Esophagus squamous epithelium (tissue), 5 donors: ENCODE results near the gene GREB1L. TPM values are rescaled to one million over a fixed set of nuclear protein-coding genes. Genes with fewer than 3 reads are reported as not detected.

Source experiments
- DNase-seq: peaks from one replicate; lab custom pipeline; 2025; lab: John Stamatoyannopoulos, UW
- H3K27ac ChIP-seq, 4 donors: fragments of 200-600 bp; sonication (generic); one replicate each; pipeline ENCODE4 v1.5.1; 2016 to 2019; ENCODE audit warnings: mild to moderate bottlenecking in 1 of 4
- H3K27me3 ChIP-seq, 4 donors: fragments of 200-600 bp; sonication (generic); 1 replicate in 3 of 4; 2 replicates in 1 of 4; pipeline versions ENCODE4 v1.5.1 to v1.6.0; 2017 to 2021; ENCODE audit warnings: antibody characterized with exemption in 1 of 4
- H3K36me3 ChIP-seq, 3 donors: fragments of 200-600 bp; sonication (generic); one replicate each; pipeline ENCODE4 v1.5.1; 2016 to 2019
- H3K4me1 ChIP-seq, 3 donors: fragments of 200-600 bp; sonication (generic); one replicate each; pipeline ENCODE4 v1.5.1; 2017 to 2019
- H3K4me3 ChIP-seq, 4 donors: fragments of 200-600 bp; sonication (generic); 1 replicate in 3 of 4; 2 replicates in 1 of 4; pipeline ENCODE4 v1.5.1; 2016 to 2019; ENCODE audit warnings: mild to moderate bottlenecking in 2 of 4, moderate library complexity in 1 of 4
- H3K9me3 ChIP-seq, 3 donors: fragments of 200-600 bp; sonication (generic); one replicate each; pipeline ENCODE4 v1.5.1; 2016 to 2019
- CTCF ChIP-seq, 6 experiments: fragments of 450-650 bp in 4 of 6; fragments of 200-600 bp in 2 of 6; sonication (generic) in 2 of 6; IDR thresholded peaks; one replicate each; pipeline ENCODE4 v1.5.1; 2016 to 2019; ENCODE audit warnings: antibody characterized with exemption in 6 of 6, mild to moderate bottlenecking in 4 of 6, moderate library complexity in 4 of 6
- POLR2A ChIP-seq, 4 donors: fragments of 450-650 bp; IDR thresholded peaks; one replicate each; pipeline ENCODE4 v1.6.1; 2017; ENCODE audit warnings: antibody characterized with exemption in 4 of 4, mild to moderate bottlenecking in 4 of 4, moderate library complexity in 3 of 4
- WGBS, 2 donors: methylation state at CpG; one replicate each; pipeline ENCODE4 v1.1.5; 2018; 5-methylcytosine and 5-hydroxymethylcytosine counted together
- intact Hi-C: fragments of 100-400 bp; cut with DNase I; formaldehyde crosslinking; loops from one replicate; pipeline ENCODE4 v1.15.0; 2022
- total RNA-seq, 4 donors: library from RNA; depleted of rRNA; stranded (reverse); fragments of >200 nt; gene quantifications; one replicate each; pipeline ENCODE4 v1.1.0, GENCODE V29; 2016
- donor health status: DM: yes; HTN: yes; CAD: no.

Gene GREB1L
- total RNA-seq, 4 donors from 2014 or later, result 0.12 to 0.95 (median 0.66) TPM; not detected in 1

DNA sequence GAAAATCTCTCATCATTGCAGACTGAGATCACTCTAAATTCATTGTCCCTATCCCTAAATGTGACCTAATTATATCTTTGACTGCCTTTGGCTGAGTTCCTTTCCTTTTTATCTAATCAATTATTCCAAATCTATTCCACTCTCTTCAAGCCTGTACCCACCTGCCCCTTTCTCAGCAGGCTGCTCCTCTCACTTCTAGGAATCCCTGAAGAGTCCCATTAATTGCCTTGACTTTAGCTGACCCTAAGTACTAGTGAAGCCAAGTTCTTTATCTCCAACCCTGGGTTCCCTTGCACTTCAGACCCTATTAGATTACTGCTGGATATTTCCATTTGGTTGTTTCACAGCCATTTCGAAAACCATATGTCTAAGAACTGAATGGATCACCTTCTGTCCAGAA, 102.8 kb downstream of the GREB1L start:
- no peaks in the 10 kb centered on the region for H3K9me3 ChIP-seq
- 80 to 100% methylated on average over 1 of the region's 1 CpG for WGBS, 2 donors
- no peak for DNase-seq

GRCh38 chr18:21345840-21346239, 103.8 kb downstream of the GREB1L start:
- Histone ChIP-seq H3K4me3 (no peak overlapping the region), H3K9me3 (no peaks in the 10 kb centered on the region), H3K27me3 (no peaks in the 10 kb centered on the region), H3K36me3 (no peaks in the 10 kb centered on the region), H3K27ac (no peak overlapping the region), H3K4me1 (no peaks in the 10 kb centered on the region)
- intact Hi-C loops, result no loop called here
- DNase-seq, result no peak
- TF ChIP-seq CTCF (IDR thresholded peaks at IDR 0.05) (no peak), POLR2A (IDR thresholded peaks at IDR 0.05) (no peak)
- 33 to 40% methylated on average over 7 of the region's 7 CpGs for WGBS, 2 donors

More for the DNA sequence above, 102.8 kb downstream of the GREB1L start:
- Histone ChIP-seq H3K27ac (no peak overlapping the region), H3K27me3 (no peaks in the 10 kb centered on the region), H3K4me1 (no peaks in the 10 kb centered on the region), H3K36me3 (no peaks in the 10 kb centered on the region), H3K4me3 (no peak overlapping the region)
- no peak for TF ChIP-seq CTCF (IDR thresholded peaks at IDR 0.05)
- no peak for TF ChIP-seq POLR2A (IDR thresholded peaks at IDR 0.05)
- intact Hi-C loops, result no loop called here

- TF ChIP-seq POLR2A (IDR thresholded peaks at IDR 0.05) (no peak), CTCF (IDR thresholded peaks at IDR 0.05) (no peak)
- Histone ChIP-seq H3K9me3 (no peaks in the 10 kb centered on the region), H3K27ac (no peak overlapping the region), H3K4me1 (no peaks in the 10 kb centered on the region), H3K27me3 (peaks cover 0 to 5% (median 0%) of the 10 kb centered on the region in 4 donors), H3K4me3 (no peak overlapping the region), H3K36me3 (no peaks in the 10 kb centered on the region)
- intact Hi-C loops, result no loop called here
- DNase-seq, result no peak
Measured at GRCh38 chr18:21359746-21360145, 117.7 kb downstream of the GREB1L start.

DNA sequence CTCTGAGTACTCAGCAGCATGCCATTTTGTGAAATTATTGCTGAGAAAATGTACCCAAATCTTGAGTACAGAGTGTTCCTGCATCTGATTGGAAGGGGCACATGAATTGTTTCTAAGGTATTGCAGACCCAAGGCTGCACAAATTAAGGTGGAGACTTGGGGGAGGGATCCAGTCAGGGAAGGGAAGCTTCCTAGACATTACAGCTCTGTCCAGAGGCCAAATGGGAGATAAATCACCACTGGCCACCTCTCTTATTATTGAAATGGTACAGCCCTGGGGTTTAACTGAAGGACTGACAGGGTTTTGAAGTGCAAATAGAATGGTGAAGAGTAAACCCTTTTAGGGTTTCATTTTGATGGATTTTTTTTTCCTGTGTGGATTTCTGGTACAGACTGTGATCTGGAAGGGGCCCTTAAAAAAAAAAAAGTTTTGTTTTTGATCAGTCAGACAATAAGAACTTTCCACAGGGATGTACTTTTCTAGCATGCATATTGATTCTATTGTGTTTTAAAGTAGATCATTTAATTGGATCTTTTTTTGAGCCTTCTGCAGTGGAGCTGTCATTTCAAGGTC, 119.4 kb downstream of the GREB1L start:
- Histone ChIP-seq H3K27ac (no peak overlapping the region), H3K4me3 (no peak overlapping the region), H3K4me1 (no peaks in the 10 kb centered on the region), H3K27me3 (peaks cover 0 to 8% (median 0%) of the 10 kb centered on the region in 4 donors), H3K9me3 (no peaks in the 10 kb centered on the region), H3K36me3 (no peaks in the 10 kb centered on the region)
- TF ChIP-seq POLR2A (IDR thresholded peaks at IDR 0.05) (no peak), CTCF (IDR thresholded peaks at IDR 0.05) (no peak)
- intact Hi-C loops, result no loop called here
- no peak for DNase-seq

- 20 to 29% methylated on average over 1 of the region's 1 CpG for WGBS, 2 donors
- H3K27me3 ChIP-seq, result peaks cover 0 to 15% (median 0%) of the 10 kb centered on the region in 4 donors
Measured at GRCh38 chr18:21362831-21363230, 120.8 kb downstream of the GREB1L start.

More at GRCh38 chr18:21362831-21363230, 120.8 kb downstream of the GREB1L start:
- H3K27ac ChIP-seq, result no peak overlapping the region
- H3K4me1 ChIP-seq, result no peaks in the 10 kb centered on the region
- no peaks in the 10 kb centered on the region for H3K9me3 ChIP-seq
- H3K36me3 ChIP-seq, result no peaks in the 10 kb centered on the region
- TF ChIP-seq CTCF (IDR thresholded peaks at IDR 0.05), result no peak
- TF ChIP-seq POLR2A (IDR thresholded peaks at IDR 0.05), result no peak
- H3K4me3 ChIP-seq, result no peak overlapping the region
- no peak for DNase-seq
- intact Hi-C loops, result no loop called here
